ENCODE results near the gene FCN2. TPM values are rescaled to one million over a fixed set of nuclear protein-coding genes. Genes with fewer than 3 reads are reported as not detected.

Gene FCN2
- total and polyA plus RNA-seq, 2 of the 13 experiments (the other 11 are each of a cell fraction or from before 2014, with no cell fraction given), result not detected

DNA sequence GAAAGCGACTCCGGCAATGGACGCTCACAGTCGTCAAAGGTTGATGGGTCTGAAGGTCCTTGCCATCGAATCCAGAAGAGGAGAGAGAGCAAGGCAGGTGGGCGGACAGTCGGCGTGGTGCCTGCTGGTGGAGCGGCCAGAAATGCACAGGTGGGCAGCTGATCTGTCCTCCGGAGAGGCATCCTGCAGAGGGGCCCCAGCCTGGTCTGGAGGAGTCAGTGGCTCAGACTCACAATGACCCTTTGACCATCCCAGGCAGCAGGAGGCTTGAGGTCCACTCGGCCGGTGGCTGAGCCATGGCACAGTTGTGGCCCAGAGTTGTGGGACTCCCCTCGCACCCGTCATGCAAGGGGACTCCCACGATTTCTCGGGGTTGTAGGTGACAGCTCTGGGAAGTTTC lies 34.4 kb upstream of the FCN2 start:
- Histone ChIP-seq H3K9me3 (ENCODE audit: low read length) (no peaks in the 10 kb centered on the region; the same call in none of the 2 replicates), H3K27ac (ENCODE audit: extremely low read length, insufficient read depth, low read length) (no peak overlapping the region), H2AFZ (ENCODE audit: low read length) (no peak overlapping the region), H3K79me2 (ENCODE audit: insufficient read depth, low read length) (no peaks in the 10 kb centered on the region), H3K4me2 (ENCODE audit: low read depth, low read length) (no peak overlapping the region), H3K36me3 (replicated peaks in 1 of 2; ENCODE audit: control insufficient read depth in 1 of 2, insufficient read depth in 2 of 2, low read length in 2 of 2) (no peaks in the 10 kb centered on the region), H3K27me3 (ENCODE audit: control insufficient read depth in 1 of 2, insufficient read depth in 2 of 2, low read length in 2 of 2) (peaks cover 4 to 42% of the 10 kb centered on the region in 2 experiments; a peak in 4 of 5 replicates), H4K20me1 (ENCODE audit: insufficient read depth, low read length) (no peaks in the 10 kb centered on the region), H3K9ac (ENCODE audit: insufficient read depth, low read depth, low read length) (no peak overlapping the region), H3K4me3 (replicated peaks in 1 of 3; ENCODE audit: insufficient read depth in 1 of 3, low read depth in 2 of 3, low read length in 3 of 3) (no peak overlapping the region), H3K4me1 (ENCODE audit: insufficient read depth, low read length) (no peaks in the 10 kb centered on the region)
- WGBS (ENCODE audit: low lambda C conversion rate), result 37% methylated on average over 7 of the region's 16 CpGs
- no TSS peak for BruUV-seq (replicated peaks)
- no peak for DNase-seq (ENCODE audit: low spot score)
- ChIA-PET CTCF (ENCODE audit: low intra/inter-chr PET ratio, low total read pairs) (no interaction called here), POLR2A (no interaction called here)
- TF ChIP-seq SRSF4 (IDR thresholded peaks at IDR 0.05; ENCODE audit: low read depth, low read length, poor library complexity, severe bottlenecking), result no peak
- TF ChIP-seq ZBTB1 (CRISPR knock-in tag; IDR thresholded peaks at IDR 0.05; ENCODE audit: borderline replicate concordance), result no peak
- no peak for TF ChIP-seq MLLT10 (CRISPR knock-in tag; IDR thresholded peaks at IDR 0.05)
- TF ChIP-seq, protein P1, sequence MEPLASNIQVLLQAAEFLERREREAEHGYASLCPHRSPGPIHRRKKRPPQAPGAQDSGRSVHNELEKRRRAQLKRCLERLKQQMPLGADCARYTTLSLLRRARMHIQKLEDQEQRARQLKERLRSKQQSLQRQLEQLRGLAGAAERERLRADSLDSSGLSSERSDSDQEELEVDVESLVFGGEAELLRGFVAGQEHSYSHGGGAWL (CRISPR knock-in tag; IDR thresholded peaks at IDR 0.05), result no peak
- no peak for TF ChIP-seq PAX8 (CRISPR knock-in tag; IDR thresholded peaks at IDR 0.05; ENCODE audit: borderline replicate concordance)
- no peak for TF ChIP-seq SATB2 (CRISPR knock-in tag; IDR thresholded peaks at IDR 0.05)
- no peak for TF ChIP-seq ZNF891 (CRISPR knock-in tag; IDR thresholded peaks at IDR 0.05)
- ATAC-seq, result no peak
- intact Hi-C loops (cut with micrococcal nuclease; ENCODE audit: unreplicated experiment), result no loop called here
- in situ Hi-C loops (cut with HindIII; ENCODE audit: extremely low pct_ligation_motif_present, low pct_unique_long_range_greater_than_20kb), result no loop called here
- FAIRE-seq, result no peak

GRCh38 chr9:134846699-134847098 lies 33.9 kb upstream of the FCN2 start:
- no peak overlapping the region for H3K4me2 ChIP-seq (ENCODE audit: low read depth, low read length)
- no peak for FAIRE-seq
- intact Hi-C loops (cut with micrococcal nuclease; ENCODE audit: unreplicated experiment) (no loop called here), in situ Hi-C loops (cut with HindIII; ENCODE audit: extremely low pct_ligation_motif_present, low pct_unique_long_range_greater_than_20kb) (no loop called here)
- no peak for ATAC-seq
- no peaks in the 10 kb centered on the region for H3K4me1 ChIP-seq (ENCODE audit: insufficient read depth, low read length)
- no peaks in the 10 kb centered on the region; the same call in none of the 2 replicates for H3K9me3 ChIP-seq (ENCODE audit: low read length)
- no peak overlapping the region for H3K27ac ChIP-seq (ENCODE audit: extremely low read length, insufficient read depth, low read length)
- H2AFZ ChIP-seq (ENCODE audit: low read length), result no peak overlapping the region
- BruUV-seq (replicated peaks), result no TSS peak
- no peak overlapping the region for H3K4me3 ChIP-seq (replicated peaks in 1 of 3; ENCODE audit: insufficient read depth in 1 of 3, low read depth in 2 of 3, low read length in 3 of 3)
- H4K20me1 ChIP-seq (ENCODE audit: insufficient read depth, low read length), result no peaks in the 10 kb centered on the region
- no peak overlapping the region for H3K9ac ChIP-seq (ENCODE audit: insufficient read depth, low read depth, low read length)
- POLR2A ChIA-PET, result no interaction called here
- H3K79me2 ChIP-seq (ENCODE audit: insufficient read depth, low read length), result no peaks in the 10 kb centered on the region
- no peak for DNase-seq (ENCODE audit: low spot score)
- TF ChIP-seq HMG20A (CRISPR knock-in tag; IDR thresholded peaks at IDR 0.05; ENCODE audit: borderline replicate concordance) (no peak), ELF3 (CRISPR knock-in tag; IDR thresholded peaks at IDR 0.05) (no peak), NBN (conservative IDR thresholded peaks at IDR 0.05) (0 out of 2 replicates have a peak, but pooled peaks have one; percentile 46), NFAT5 (CRISPR knock-in tag; IDR thresholded peaks at IDR 0.05) (no peak), PLRG1 (conservative IDR thresholded peaks at IDR 0.05) (0 out of 2 replicates have a peak, but pooled peaks have one; percentile 71)
- peaks cover 4 to 37% of the 10 kb centered on the region in 2 experiments; a peak in 3 of 5 replicates for H3K27me3 ChIP-seq (ENCODE audit: control insufficient read depth in 1 of 2, insufficient read depth in 2 of 2, low read length in 2 of 2)
- 2% methylated on average over 1 of the region's 1 CpG for WGBS (ENCODE audit: low lambda C conversion rate)
- CTCF ChIA-PET (ENCODE audit: low intra/inter-chr PET ratio, low total read pairs), result no interaction called here
- no peaks in the 10 kb centered on the region for H3K36me3 ChIP-seq (replicated peaks in 1 of 2; ENCODE audit: control insufficient read depth in 1 of 2, insufficient read depth in 2 of 2, low read length in 2 of 2)

Data from HepG2 (cell line).